HAP-1 (cell line): ENCODE results near the gene CLN6.
A peak's percentile ranks its signal among the peaks of the same experiment; 100 is the strongest.
"Not testable (repeated sequence)": the region's sequence is repeated elsewhere in the genome, so short reads cannot be mapped to it uniquely, and the experiment has no call there.

Experiments used
- DNase-seq, 2 experiments: peaks; one replicate each; pipeline ENCODE4 v3.0.0-alpha.2; 2016 to 2020; ENCODE audit warnings: low spot score in 2 of 2
- H3K27me3 ChIP-seq: fragments of 250-450 bp; sonication (Bioruptor Pico); 2 replicates; pipeline ENCODE4 v1.5.1; 2020; ENCODE audit warnings: low read depth, mild to moderate bottlenecking, moderate library complexity
- H3K36me3 ChIP-seq: fragments of 250-450 bp; sonication (Bioruptor Pico); replicated peaks from 2 replicates; pipeline ENCODE4 v1.5.1; 2020; ENCODE audit warnings: mild to moderate bottlenecking
- H3K4me1 ChIP-seq: fragments of 250-450 bp; sonication (Bioruptor Pico); 2 replicates; pipeline ENCODE4 v1.5.1; 2020; ENCODE audit warnings: mild to moderate bottlenecking
- H3K4me3 ChIP-seq: fragments of 250-450 bp; sonication (Bioruptor Pico); 2 replicates; pipeline ENCODE4 v1.5.1; 2020; ENCODE audit warnings: mild to moderate bottlenecking, moderate library complexity
- H3K9me3 ChIP-seq: fragments of 250-450 bp; sonication (Bioruptor Pico); 2 replicates; pipeline ENCODE4 v1.5.1; 2020; ENCODE audit warnings: mild to moderate bottlenecking, moderate library complexity
- in situ Hi-C: fragments of 300-500 bp; cut with MboI; formaldehyde crosslinking; loops from 3 replicates; pipeline ENCODE4 v1.14.3; 2020; ENCODE audit warnings: low sequenced_read_pairs, inconsistent platforms, mixed read lengths

The CLN6 gene

GRCh38 chr15:68223171-68223570 is 6.4 kb downstream of the CLN6 start:
- H3K4me3 ChIP-seq, result no peak overlapping the region
- H3K36me3 ChIP-seq, result peaks cover 45% of the 10 kb centered on the region
- peaks cover 5% of the 10 kb centered on the region; the same call in 1 of the 2 replicates for H3K9me3 ChIP-seq
- in situ Hi-C loops, result no loop called here
- peaks cover 14% of the 10 kb centered on the region for H3K4me1 ChIP-seq
- DNase-seq, result no peak
- H3K27me3 ChIP-seq, result no peaks in the 10 kb centered on the region

- H3K27me3 ChIP-seq, DNase-seq, H3K4me1 ChIP-seq, H3K4me3 ChIP-seq, in situ Hi-C loops, H3K9me3 ChIP-seq: not testable (repeated sequence)
- peaks cover 49% of the 10 kb centered on the region for H3K36me3 ChIP-seq
Measured at GRCh38 chr15:68222432-68222743, 7.1 kb downstream of the CLN6 start.

- peaks cover 51% of the 10 kb centered on the region for H3K36me3 ChIP-seq
- H3K4me1 ChIP-seq, H3K27me3 ChIP-seq, DNase-seq, in situ Hi-C loops, H3K4me3 ChIP-seq, H3K9me3 ChIP-seq: not testable (repeated sequence)
Measured at GRCh38 chr15:68221530-68222431, 7.7 kb downstream of the CLN6 start.

- peaks cover 55% of the 10 kb centered on the region for H3K36me3 ChIP-seq
- no peak for DNase-seq
- no peaks in the 10 kb centered on the region for H3K27me3 ChIP-seq
- peaks cover 2% of the 10 kb centered on the region; the same call in 1 of the 2 replicates for H3K4me1 ChIP-seq
- H3K9me3 ChIP-seq, result peaks cover 5% of the 10 kb centered on the region; the same call in 1 of the 2 replicates
- H3K4me3 ChIP-seq, result no peak overlapping the region
- in situ Hi-C loops, result no loop called here
Measured at GRCh38 chr15:68220967-68221366, 8.6 kb downstream of the CLN6 start.

- Histone ChIP-seq H3K36me3 (peaks cover 60% of the 10 kb centered on the region), H3K9me3 (peaks cover 5% of the 10 kb centered on the region; the same call in 1 of the 2 replicates), H3K27me3 (no peaks in the 10 kb centered on the region), H3K4me3 (no peak overlapping the region), H3K4me1 (peaks cover 2% of the 10 kb centered on the region; the same call in 1 of the 2 replicates)
- in situ Hi-C loops, result no loop called here
- no peak for DNase-seq
Measured at GRCh38 chr15:68220489-68220888, 9.0 kb downstream of the CLN6 start.

GRCh38 chr15:68218847-68219798 is 10.4 kb downstream of the CLN6 start:
- peak in 1 of 2 experiments; percentile 10 for DNase-seq
- in situ Hi-C loops, result no loop called here
- H3K27me3 ChIP-seq, result no peaks in the 10 kb centered on the region
- peaks cover 2% of the 10 kb centered on the region; the same call in 1 of the 2 replicates for H3K9me3 ChIP-seq
- peaks cover 2% of the 10 kb centered on the region; the same call in 1 of the 2 replicates for H3K4me1 ChIP-seq
- H3K4me3 ChIP-seq, result no peak overlapping the region
- H3K36me3 ChIP-seq, result peaks cover 66% of the 10 kb centered on the region

- H3K27me3 ChIP-seq, result no peaks in the 10 kb centered on the region
- peaks cover 72% of the 10 kb centered on the region for H3K36me3 ChIP-seq
- no peak overlapping the region for H3K4me3 ChIP-seq
- in situ Hi-C loops, result no loop called here
- H3K4me1 ChIP-seq, result peaks cover 2% of the 10 kb centered on the region; the same call in 1 of the 2 replicates
- DNase-seq, result no peak
- no peaks in the 10 kb centered on the region; the same call in 1 of the 2 replicates for H3K9me3 ChIP-seq
Measured at GRCh38 chr15:68218331-68218730, 11.2 kb downstream of the CLN6 start.

- peaks cover 2% of the 10 kb centered on the region; the same call in 1 of the 2 replicates for H3K4me1 ChIP-seq
- H3K4me3 ChIP-seq, result no peak overlapping the region
- peaks cover 73% of the 10 kb centered on the region for H3K36me3 ChIP-seq
- in situ Hi-C loops, result no loop called here
- H3K27me3 ChIP-seq, result no peaks in the 10 kb centered on the region
- peak in 1 of 2 experiments; percentile 5 for DNase-seq
- H3K9me3 ChIP-seq, result no peaks in the 10 kb centered on the region; the same call in 1 of the 2 replicates
Measured at GRCh38 chr15:68217341-68217740, 12.2 kb downstream of the CLN6 start.

GRCh38 chr15:68214838-68215254 is 14.7 kb downstream of the CLN6 start:
- Histone ChIP-seq H3K4me1 (no peaks in the 10 kb centered on the region), H3K27me3 (no peaks in the 10 kb centered on the region), H3K36me3 (peaks cover 89% of the 10 kb centered on the region), H3K9me3 (no peaks in the 10 kb centered on the region), H3K4me3 (no peak overlapping the region)
- DNase-seq, result peak in 1 of 2 experiments; percentile 3
- in situ Hi-C loops, result no loop called here

- DNase-seq, result peak in 1 of 2 experiments; percentile 9
- H3K27me3 ChIP-seq, result no peaks in the 10 kb centered on the region
- in situ Hi-C loops, result no loop called here
- H3K4me3 ChIP-seq, result no peak overlapping the region
- no peaks in the 10 kb centered on the region for H3K9me3 ChIP-seq
- peaks cover 89% of the 10 kb centered on the region for H3K36me3 ChIP-seq
- no peaks in the 10 kb centered on the region for H3K4me1 ChIP-seq
Measured at GRCh38 chr15:68213991-68214837, 15.3 kb downstream of the CLN6 start.

- H3K27me3 ChIP-seq, H3K4me3 ChIP-seq, H3K9me3 ChIP-seq, H3K4me1 ChIP-seq, in situ Hi-C loops: not testable (repeated sequence)
- peaks cover 89% of the 10 kb centered on the region for H3K36me3 ChIP-seq
- peak in 1 of 2 experiments; percentile 7 for DNase-seq
Measured at GRCh38 chr15:68213491-68213845, 16.1 kb downstream of the CLN6 start.

- DNase-seq, result peak in 1 of 2 experiments; percentile 7
- Histone ChIP-seq H3K9me3 (no peaks in the 10 kb centered on the region), H3K4me1 (no peaks in the 10 kb centered on the region), H3K36me3 (peaks cover 85% of the 10 kb centered on the region), H3K4me3 (no peak overlapping the region), H3K27me3 (no peaks in the 10 kb centered on the region)
- in situ Hi-C loops, result no loop called here
Measured at GRCh38 chr15:68211656-68212320, 17.7 kb downstream of the CLN6 start.
